Activated T-cell treated with anti-CD3 and anti-CD28 coated beads, Interleukin-2, amount 50 U/mL, for 4 hours (primary cell): ENCODE measurements around the gene TLR1. TPM values are rescaled to one million over a fixed set of nuclear protein-coding genes. Genes with fewer than 3 reads are reported as not detected.
A peak's percentile ranks its signal among the peaks of the same experiment; 100 is the strongest.
"Not testable (repeated sequence)": the region's sequence is repeated elsewhere in the genome, so short reads cannot be mapped to it uniquely, and the experiment has no call there.

ENCODE experiments used
- ATAC-seq, 2 donors: fragments of 200-7000 bp; cut with Tn5 transposase; one replicate each; pipeline ENCODE4 v1.10.0; 2021
- DNase-seq: peaks from one replicate; pipeline ENCODE4 v3.0.0-alpha.2; 2020
- H3K27me3 Mint-ChIP-seq: one replicate; pipeline ENCODE4 v1.8.0; 2021; ENCODE audit warnings: low read depth, mixed read lengths
- H3K36me3 Mint-ChIP-seq: one replicate; pipeline ENCODE4 v1.8.0; 2022; ENCODE audit warnings: mixed read lengths; ENCODE audit not compliant: insufficient read depth
- H3K4me1 Mint-ChIP-seq: one replicate; pipeline ENCODE4 v1.8.0; 2021; ENCODE audit warnings: low read depth, mixed read lengths
- H3K4me3 Mint-ChIP-seq: one replicate; pipeline ENCODE4 v1.8.0; 2021; ENCODE audit warnings: mild to moderate bottlenecking, moderate library complexity, mixed read lengths
- H3K9me3 Mint-ChIP-seq: one replicate; pipeline ENCODE4 v1.8.0; 2021; ENCODE audit warnings: mixed read lengths
- total RNA-seq, 3 donors: library from RNA; stranded (reverse); gene quantifications; one replicate each; pipeline ENCODE4 v1.2.1, GENCODE V29; 2021

The TLR1 gene
- total RNA-seq, 3 donors from 2014 or later, result 0.53 to 2.0 (median 1.1) TPM

GRCh38 chr4:38795087-38795486 is 9.5 kb downstream of the TLR1 start:
- Mint-ChIP-seq H3K4me3 (no peak overlapping the region), H3K9me3 (peaks cover 56% of the 10 kb centered on the region), H3K4me1 (peaks cover 6% of the 10 kb centered on the region), H3K27me3 (no peaks in the 10 kb centered on the region), H3K36me3 (peaks cover 52% of the 10 kb centered on the region)
- ATAC-seq (no peak), DNase-seq (no peak)

- peaks cover 52% of the 10 kb centered on the region for H3K9me3 Mint-ChIP-seq
- H3K36me3 Mint-ChIP-seq, result peaks cover 42% of the 10 kb centered on the region
Measured at GRCh38 chr4:38794051-38794450, 10.5 kb downstream of the TLR1 start.

GRCh38 chr4:38791010-38791409 is 13.6 kb downstream of the TLR1 start:
- no peak for ATAC-seq
- Mint-ChIP-seq H3K27me3 (no peaks in the 10 kb centered on the region), H3K4me3 (no peak overlapping the region), H3K4me1 (peaks cover 4% of the 10 kb centered on the region), H3K9me3 (peaks cover 43% of the 10 kb centered on the region), H3K36me3 (peaks cover 20% of the 10 kb centered on the region)
- DNase-seq, result no peak

More at GRCh38 chr4:38794051-38794450, 10.5 kb downstream of the TLR1 start:
- Mint-ChIP-seq H3K4me3 (no peak overlapping the region), H3K4me1 (peaks cover 4% of the 10 kb centered on the region), H3K27me3 (no peaks in the 10 kb centered on the region)
- DNase-seq (no peak), ATAC-seq (no peak)

GRCh38 chr4:38788317-38788716 is 16.3 kb downstream of the TLR1 start:
- Mint-ChIP-seq H3K4me3 (no peak overlapping the region), H3K36me3 (peaks cover 6% of the 10 kb centered on the region), H3K4me1 (peaks cover 4% of the 10 kb centered on the region), H3K9me3 (peaks cover 20% of the 10 kb centered on the region), H3K27me3 (no peaks in the 10 kb centered on the region)
- ATAC-seq (no peak), DNase-seq (no peak)

- DNase-seq (no peak), ATAC-seq (no peak)
- peaks cover 6% of the 10 kb centered on the region for H3K4me1 Mint-ChIP-seq
- no peak overlapping the region for H3K4me3 Mint-ChIP-seq
- peaks cover 6% of the 10 kb centered on the region for H3K36me3 Mint-ChIP-seq
- peaks cover 19% of the 10 kb centered on the region for H3K9me3 Mint-ChIP-seq
- peaks cover 2% of the 10 kb centered on the region for H3K27me3 Mint-ChIP-seq
Measured at GRCh38 chr4:38787693-38788092, 16.9 kb downstream of the TLR1 start.

- Mint-ChIP-seq H3K27me3 (peaks cover 3% of the 10 kb centered on the region), H3K4me1 (peaks cover 7% of the 10 kb centered on the region), H3K9me3 (peaks cover 11% of the 10 kb centered on the region), H3K36me3 (no peaks in the 10 kb centered on the region), H3K4me3 (peak overlapping the region; percentile 44)
- ATAC-seq (no peak), DNase-seq (no peak)
Measured at GRCh38 chr4:38785901-38786402, 18.6 kb downstream of the TLR1 start.

GRCh38 chr4:38785041-38785790 is 19.4 kb downstream of the TLR1 start:
- no peaks in the 10 kb centered on the region for H3K36me3 Mint-ChIP-seq
- H3K27me3 Mint-ChIP-seq, result peaks cover 3% of the 10 kb centered on the region
- no peak overlapping the region for H3K4me3 Mint-ChIP-seq
- DNase-seq, result no peak
- ATAC-seq, result no peak
- peaks cover 4% of the 10 kb centered on the region for H3K4me1 Mint-ChIP-seq
- H3K9me3 Mint-ChIP-seq, result peaks cover 11% of the 10 kb centered on the region

GRCh38 chr4:38784141-38784540 is 20.4 kb downstream of the TLR1 start:
- ATAC-seq (no peak), DNase-seq (no peak)
- H3K4me1 Mint-ChIP-seq, result peaks cover 4% of the 10 kb centered on the region
- peaks cover 4% of the 10 kb centered on the region for H3K9me3 Mint-ChIP-seq
- H3K36me3 Mint-ChIP-seq, result no peaks in the 10 kb centered on the region
- H3K27me3 Mint-ChIP-seq, result peaks cover 3% of the 10 kb centered on the region
- H3K4me3 Mint-ChIP-seq, result no peak overlapping the region

GRCh38 chr4:38783109-38783460 is 21.5 kb downstream of the TLR1 start:
- Mint-ChIP-seq H3K4me1 (peaks cover 4% of the 10 kb centered on the region), H3K9me3 (peaks cover 3% of the 10 kb centered on the region), H3K36me3 (no peaks in the 10 kb centered on the region), H3K27me3 (peaks cover 3% of the 10 kb centered on the region), H3K4me3 (no peak overlapping the region)
- ATAC-seq (no peak), DNase-seq (no peak)

GRCh38 chr4:38782452-38783108 is 22.0 kb downstream of the TLR1 start, which contains the start of gene TLR10:
TSS of gene TLR10 (minus strand) at chr4:38782990. CDS start at chr4:38775590, 7,400 bp downstream.
- DNase-seq, result peak; percentile 24
- peak within 1 kb of the TSS; percentile 62 for H3K4me3 Mint-ChIP-seq
- H3K9me3 Mint-ChIP-seq, result no peaks in the 10 kb centered on the region
- H3K4me1 Mint-ChIP-seq, result peaks cover 4% of the 10 kb centered on the region
- peaks cover 3% of the 10 kb centered on the region for H3K27me3 Mint-ChIP-seq
- peak in 1 of 2 donors; percentile 58 for ATAC-seq
- no peaks in the 10 kb centered on the region for H3K36me3 Mint-ChIP-seq

GRCh38 chr4:38781854-38782261 is 22.7 kb downstream of the TLR1 start:
- DNase-seq (no peak), ATAC-seq (no peak)
- Mint-ChIP-seq H3K27me3 (peaks cover 6% of the 10 kb centered on the region), H3K4me1 (peaks cover 4% of the 10 kb centered on the region), H3K4me3 (no peak overlapping the region), H3K9me3 (peaks cover 3% of the 10 kb centered on the region), H3K36me3 (no peaks in the 10 kb centered on the region)

GRCh38 chr4:38780833-38781484 is 23.6 kb downstream of the TLR1 start:
- Mint-ChIP-seq H3K4me1 (peaks cover 4% of the 10 kb centered on the region), H3K27me3 (peaks cover 6% of the 10 kb centered on the region), H3K4me3 (no peak overlapping the region), H3K9me3 (peaks cover 3% of the 10 kb centered on the region), H3K36me3 (no peaks in the 10 kb centered on the region)
- ATAC-seq (no peak), DNase-seq (no peak)

- Mint-ChIP-seq H3K4me1 (peaks cover 4% of the 10 kb centered on the region), H3K36me3 (no peaks in the 10 kb centered on the region), H3K27me3 (peaks cover 11% of the 10 kb centered on the region), H3K4me3 (no peak overlapping the region), H3K9me3 (peaks cover 7% of the 10 kb centered on the region)
- no peak for DNase-seq
- ATAC-seq, result no peak
Measured at GRCh38 chr4:38779790-38780189, 24.8 kb downstream of the TLR1 start.

GRCh38 chr4:38777925-38778324 is 26.7 kb downstream of the TLR1 start:
- ATAC-seq, H3K4me3 Mint-ChIP-seq, DNase-seq, H3K36me3 Mint-ChIP-seq, H3K4me1 Mint-ChIP-seq: not testable (repeated sequence)
- Mint-ChIP-seq H3K9me3 (peaks cover 10% of the 10 kb centered on the region), H3K27me3 (peaks cover 13% of the 10 kb centered on the region)
